Left ventricle myocardium superior (tissue), 1 donor: Measurements from ENCODE around the gene ATP4B. TPM values are rescaled to one million over a fixed set of nuclear protein-coding genes. Genes with fewer than 3 reads are reported as not detected.

ENCODE experiments used
- ATAC-seq: fragments of 200-7000 bp; cut with Tn5 transposase; one replicate; pipeline ENCODE4 v1.9.1; 2020; ENCODE audit warnings: mild to moderate bottlenecking, moderate library complexity
- DNase-seq: peaks from one replicate; pipeline ENCODE4 v3.0.0-alpha.2; 2020
- intact Hi-C: fragments of 100-400 bp; cut with micrococcal nuclease; formaldehyde crosslinking; loops from one replicate; pipeline ENCODE4 v1.11.0; 2022
- total RNA-seq: library from RNA; stranded (reverse); fragmentation: NEBNext Ultra II Directional; extraction: Animal tissue kit (Norgen Biotek cat#: 25700); gene quantifications from one replicate; pipeline ENCODE4 v1.2.1, GENCODE V29; 2021
- donor health status: DM: no; HTN: yes; CAD: no; lungs with severe emphysema.

Gene ATP4B
- total RNA-seq, 1 donor from 2014 or later = not detected

- DNase-seq = peak; percentile 23
Measured at GRCh38 chr13:113658836-113659235, 838 bp upstream of the ATP4B start.

DNA sequence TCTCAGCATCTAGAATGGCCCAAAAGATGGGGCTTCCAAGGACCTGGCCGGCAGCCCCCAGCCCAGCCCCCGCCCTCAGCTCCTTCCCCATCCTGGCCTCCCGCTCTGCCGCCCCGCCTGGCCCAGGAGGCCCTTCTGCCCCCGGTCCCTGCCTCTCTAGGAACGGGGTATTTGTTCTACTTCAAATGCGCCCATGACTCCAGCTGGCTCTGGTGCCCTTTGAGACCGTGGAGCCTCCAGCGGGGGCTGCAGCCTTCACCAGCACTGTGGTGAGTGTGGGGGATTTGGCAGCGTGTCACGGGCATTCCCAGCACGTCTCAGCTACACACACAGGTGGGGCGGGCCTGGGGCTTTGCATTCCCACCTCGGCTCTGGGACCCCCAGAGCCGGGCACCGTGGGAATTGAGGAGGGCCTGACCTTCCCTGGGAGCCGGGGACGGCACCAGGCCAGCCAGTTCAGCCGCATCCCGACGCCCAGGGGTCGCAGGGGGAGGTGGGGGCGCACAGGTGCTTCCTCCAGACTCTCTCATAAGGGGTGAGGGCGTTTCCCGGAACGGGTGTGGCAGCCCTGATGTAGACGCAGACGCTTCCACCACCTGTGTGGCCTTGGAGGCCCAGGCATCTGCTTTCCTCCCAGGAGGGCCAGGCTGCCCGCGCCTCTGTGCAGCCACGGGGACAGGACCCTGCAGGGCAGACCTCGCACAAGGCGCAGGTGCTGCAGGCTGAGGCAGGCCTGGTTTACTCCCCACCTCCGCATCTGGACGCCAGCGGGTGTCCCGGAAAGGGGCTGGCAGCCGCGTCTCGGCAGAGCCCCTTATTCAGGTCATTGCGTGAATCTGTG is 947 bp downstream of the ATP4B start:
- DNase-seq = no peak
- intact Hi-C loops = no loop called here
- no peak for ATAC-seq

More at GRCh38 chr13:113658836-113659235, 838 bp upstream of the ATP4B start:
- ATAC-seq = no peak
- intact Hi-C loops = no loop called here

- DNase-seq (no peak), ATAC-seq (no peak)
Measured at GRCh38 chr13:113656003-113656588, 1.9 kb downstream of the ATP4B start.

GRCh38 chr13:113655346-113656002 is 2.5 kb downstream of the ATP4B start:
- intact Hi-C loops = no loop called here
- no peak for DNase-seq
- ATAC-seq = no peak

More at GRCh38 chr13:113656003-113656588, 1.9 kb downstream of the ATP4B start:
- intact Hi-C loops = no loop called here

DNA sequence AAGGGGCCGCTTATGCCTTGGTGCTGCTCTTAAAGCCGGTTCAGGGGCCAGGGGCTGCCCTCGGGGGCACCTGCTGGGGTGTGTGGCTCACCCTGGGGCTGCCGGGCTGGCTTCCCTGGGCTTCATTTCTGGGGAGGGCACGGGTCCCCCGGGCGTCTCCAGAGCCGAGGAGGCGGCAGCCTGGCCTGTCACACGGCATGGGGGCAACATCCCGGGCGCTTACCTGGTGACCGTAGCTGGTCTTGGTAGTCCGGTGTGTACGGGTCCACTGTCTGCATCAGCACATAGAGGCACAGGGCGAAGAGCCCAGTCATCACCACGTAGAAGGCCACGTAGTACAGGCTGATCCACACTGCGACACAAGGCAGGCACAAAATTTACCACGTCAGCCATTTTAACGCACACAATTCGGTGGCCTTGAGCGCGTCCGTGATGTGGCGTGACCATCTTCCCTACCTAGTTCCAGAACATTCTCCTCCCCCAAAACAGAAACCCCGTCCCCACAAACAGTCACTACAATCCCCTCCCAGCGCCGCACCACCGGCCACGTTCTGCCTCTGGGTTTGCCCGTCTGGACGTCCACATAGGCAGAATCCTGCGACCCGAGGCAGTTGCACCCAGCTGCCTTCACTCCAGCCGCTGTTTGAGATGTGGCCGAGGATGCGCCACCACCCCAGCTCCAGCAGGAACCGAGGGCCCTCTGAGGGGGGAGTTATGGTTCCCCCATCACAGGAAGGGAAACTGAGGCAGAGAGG is 3.2 kb downstream of the ATP4B start:
- ATAC-seq (no peak), DNase-seq (peak; percentile 24)
- intact Hi-C loops = no loop called here

DNA sequence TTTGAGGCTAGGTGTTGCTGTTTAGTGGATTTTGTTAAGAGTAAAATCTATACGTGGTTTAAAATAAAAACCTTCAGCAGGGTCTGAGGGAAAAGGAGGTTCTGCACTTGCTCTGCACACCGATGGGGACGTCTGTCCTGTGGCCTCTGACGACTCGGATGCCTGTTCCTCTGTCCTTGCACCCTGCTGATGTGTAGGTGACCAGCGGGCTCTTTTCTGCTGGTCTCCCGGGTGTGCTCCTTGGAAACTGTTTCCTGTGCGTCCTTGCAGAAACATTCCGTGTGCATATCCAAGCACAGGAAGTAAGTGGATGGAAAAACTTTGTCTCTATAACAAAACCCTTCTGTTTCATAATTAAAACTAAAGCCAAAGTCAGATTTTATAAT is 3.8 kb downstream of the ATP4B start:
- intact Hi-C loops = no loop called here
- ATAC-seq = no peak
- DNase-seq = no peak

GRCh38 chr13:113653264-113654174 is 4.5 kb downstream of the ATP4B start:
- intact Hi-C loops = no loop called here
- ATAC-seq = no peak
- DNase-seq = no peak

GRCh38 chr13:113652404-113653263 is 5.4 kb downstream of the ATP4B start:
- DNase-seq (peak; percentile 22), ATAC-seq (no peak)
- intact Hi-C loops = no loop called here

GRCh38 chr13:113651511-113652403 is 6.2 kb downstream of the ATP4B start:
- DNase-seq (peak; percentile 23), ATAC-seq (no peak)

GRCh38 chr13:113650731-113651148 is 7.3 kb downstream of the ATP4B start:
- DNase-seq (no peak), ATAC-seq (no peak)
- intact Hi-C loops = no loop called here

More at GRCh38 chr13:113651511-113652403, 6.2 kb downstream of the ATP4B start:
- intact Hi-C loops = no loop called here

GRCh38 chr13:113650275-113650674 is 7.7 kb downstream of the ATP4B start:
- DNase-seq (no peak), ATAC-seq (no peak)
- intact Hi-C loops = no loop called here

GRCh38 chr13:113649212-113649611 is 8.8 kb downstream of the ATP4B start:
- DNase-seq (peak; percentile 21), ATAC-seq (no peak)
- intact Hi-C loops = no loop called here

DNA sequence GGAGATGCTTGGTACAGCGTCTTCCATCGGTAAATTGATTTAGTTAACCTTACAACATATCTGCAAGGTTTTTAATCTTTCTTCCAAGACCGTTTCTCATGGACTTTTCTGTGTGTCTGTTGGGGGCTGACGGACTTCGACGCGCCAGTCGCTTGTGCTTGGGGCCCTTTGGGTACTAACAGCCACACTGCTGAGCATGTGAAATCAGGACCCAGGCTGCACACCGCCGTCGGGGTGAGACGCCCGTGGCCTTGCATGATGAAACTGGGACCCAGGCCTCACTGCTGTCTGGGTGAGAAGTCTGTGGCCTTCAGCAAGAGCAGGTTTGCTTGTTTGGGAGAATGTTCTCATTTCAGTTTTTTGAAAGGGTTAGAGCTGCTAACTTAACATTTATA is 9.8 kb downstream of the ATP4B start:
- intact Hi-C loops = no loop called here
- DNase-seq = no peak
- ATAC-seq = no peak

- DNase-seq (peak; percentile 94), ATAC-seq (peak; percentile 97)
- intact Hi-C loops = no loop called here
Measured at GRCh38 chr13:113647351-113648215, 10.4 kb downstream of the ATP4B start.

GRCh38 chr13:113646921-113647340 is 11.1 kb downstream of the ATP4B start:
- intact Hi-C loops = no loop called here
- ATAC-seq (peak; percentile 3), DNase-seq (no peak)

DNA sequence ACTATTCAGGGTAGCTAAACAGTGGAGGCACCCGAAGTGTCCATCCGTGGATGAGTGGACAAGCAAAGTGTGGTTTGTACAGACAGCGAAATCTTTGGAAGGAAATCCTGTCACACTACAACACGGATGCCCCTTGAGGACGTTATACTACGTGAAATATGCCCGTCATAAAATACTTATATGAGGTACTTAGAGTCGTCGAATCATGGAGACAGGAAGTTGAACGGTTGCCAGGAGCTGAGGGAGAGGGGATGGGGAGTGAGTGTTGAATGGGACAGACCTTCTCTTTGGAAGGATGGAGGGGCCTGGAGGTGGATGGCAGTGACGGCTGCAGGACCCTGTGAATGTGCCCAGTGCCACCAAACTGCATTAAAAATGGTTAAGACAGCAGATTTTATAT is 11.6 kb downstream of the ATP4B start:
- intact Hi-C loops = no loop called here
- DNase-seq (no peak), ATAC-seq (no peak)
